Lower lobe of right lung (tissue), 2 donors: ENCODE measurements around the gene TOR4A. TPM values are rescaled to one million over a fixed set of nuclear protein-coding genes. Genes with fewer than 3 reads are reported as not detected.
A peak's percentile ranks its signal among the peaks of the same experiment; 100 is the strongest.

ENCODE experiments used
- ATAC-seq, 2 donors: fragments of 200-7000 bp; cut with Tn5 transposase; one replicate each; pipeline ENCODE4 v1.9.1; 2020 to 2022; ENCODE audit warnings: mild to moderate bottlenecking in 2 of 2, moderate library complexity in 2 of 2
- DNase-seq: peaks from one replicate; pipeline ENCODE4 v3.0.0-alpha.2; 2020
- H3K27ac ChIP-seq: fragments of 200-600 bp; one replicate; pipeline ENCODE4 v1.8.0; 2022
- H3K27me3 ChIP-seq: fragments of 200-600 bp; one replicate; pipeline ENCODE4 v1.8.0; 2022; ENCODE audit warnings: low read depth
- H3K36me3 ChIP-seq: fragments of 200-600 bp; one replicate; pipeline ENCODE4 v1.8.0; 2022; ENCODE audit warnings: mild to moderate bottlenecking
- H3K4me1 ChIP-seq: fragments of 200-600 bp; one replicate; pipeline ENCODE4 v1.8.0; 2022
- H3K4me3 ChIP-seq: fragments of 200-600 bp; one replicate; pipeline ENCODE4 v1.8.0; 2022; ENCODE audit warnings: mild to moderate bottlenecking
- H3K9me3 ChIP-seq: fragments of 200-600 bp; one replicate; pipeline ENCODE4 v1.8.0; 2022
- CTCF ChIP-seq: fragments of 200-600 bp; IDR thresholded peaks from one replicate; pipeline ENCODE4 v1.8.0; 2022; ENCODE audit warnings: antibody characterized with exemption, mild to moderate bottlenecking
- intact Hi-C: fragments of 100-400 bp; cut with DNase I; formaldehyde crosslinking; loops from one replicate; pipeline ENCODE4 v1.11.0; 2022
- total RNA-seq: library from RNA; stranded (reverse); fragmentation: NEBNext Ultra II Directional; extraction: Animal tissue kit (Norgen Biotek cat#: 25700); gene quantifications from one replicate; pipeline ENCODE4 v1.2.1, GENCODE V29; 2021
- donor health status: DM: no; HTN: yes; CAD: no; lungs with severe emphysema.

Gene TOR4A
- total RNA-seq, 1 donor from 2014 or later: 27.2 TPM

- ATAC-seq (peak in 1 of 2 donors; percentile 3), DNase-seq (no peak)
- intact Hi-C loops: no loop called here
- Histone ChIP-seq H3K4me3 (peak overlapping the region; percentile 16), H3K9me3 (no peaks in the 10 kb centered on the region), H3K27me3 (peaks cover 11% of the 10 kb centered on the region), H3K36me3 (no peaks in the 10 kb centered on the region), H3K27ac (peak overlapping the region; percentile 72), H3K4me1 (peaks cover 40% of the 10 kb centered on the region)
- TF ChIP-seq CTCF: no peak
These were observed 43.2 kb downstream of the TOR4A start for GRCh38 chr9:137320555-137321384.

- Histone ChIP-seq H3K27ac (no peak overlapping the region), H3K4me3 (no peak overlapping the region), H3K36me3 (no peaks in the 10 kb centered on the region), H3K9me3 (no peaks in the 10 kb centered on the region), H3K4me1 (peaks cover 32% of the 10 kb centered on the region), H3K27me3 (peaks cover 4% of the 10 kb centered on the region)
- intact Hi-C loops: no loop called here
- no peak for ATAC-seq
- TF ChIP-seq CTCF: no peak
- no peak for DNase-seq
These were observed 44.3 kb downstream of the TOR4A start for GRCh38 chr9:137321726-137322361.

GRCh38 chr9:137323531-137324331 is 46.2 kb downstream of the TOR4A start:
- ATAC-seq (peak in 1 of 2 donors; percentile 15), DNase-seq (no peak)
- no peak overlapping the region for H3K27ac ChIP-seq
- intact Hi-C loops: no loop called here
- H3K4me1 ChIP-seq: peaks cover 28% of the 10 kb centered on the region
- H3K36me3 ChIP-seq: no peaks in the 10 kb centered on the region
- no peaks in the 10 kb centered on the region for H3K9me3 ChIP-seq
- no peak for TF ChIP-seq CTCF
- no peak overlapping the region for H3K4me3 ChIP-seq
- H3K27me3 ChIP-seq: no peaks in the 10 kb centered on the region

- H3K4me3 ChIP-seq: no peak overlapping the region
- intact Hi-C loops: no loop called here
- no peak overlapping the region for H3K27ac ChIP-seq
- DNase-seq: no peak
- no peak for ATAC-seq
- no peaks in the 10 kb centered on the region for H3K36me3 ChIP-seq
- H3K27me3 ChIP-seq: no peaks in the 10 kb centered on the region
- peaks cover 17% of the 10 kb centered on the region for H3K4me1 ChIP-seq
- no peak for TF ChIP-seq CTCF
- H3K9me3 ChIP-seq: no peaks in the 10 kb centered on the region
These were observed 47.6 kb downstream of the TOR4A start for GRCh38 chr9:137325124-137325523.

GRCh38 chr9:137325799-137326198 is 48.3 kb downstream of the TOR4A start:
- no peak for DNase-seq
- no peaks in the 10 kb centered on the region for H3K36me3 ChIP-seq
- H3K4me3 ChIP-seq: no peak overlapping the region
- intact Hi-C loops: no loop called here
- TF ChIP-seq CTCF: no peak
- ATAC-seq: no peak
- peaks cover 11% of the 10 kb centered on the region for H3K4me1 ChIP-seq
- no peaks in the 10 kb centered on the region for H3K9me3 ChIP-seq
- H3K27ac ChIP-seq: no peak overlapping the region
- H3K27me3 ChIP-seq: no peaks in the 10 kb centered on the region
